Glomerular visceral epithelial cell (primary cell): ENCODE measurements around the gene OXER1.
"Not testable (repeated sequence)": the region's sequence is repeated elsewhere in the genome, so short reads cannot be mapped to it uniquely, and the experiment has no call there.

Experiments used
- DNase-seq: peaks from one replicate; pipeline ENCODE4 v3.0.0-alpha.2; 2016; ENCODE audit errors: extremely low spot score

The OXER1 gene

DNA sequence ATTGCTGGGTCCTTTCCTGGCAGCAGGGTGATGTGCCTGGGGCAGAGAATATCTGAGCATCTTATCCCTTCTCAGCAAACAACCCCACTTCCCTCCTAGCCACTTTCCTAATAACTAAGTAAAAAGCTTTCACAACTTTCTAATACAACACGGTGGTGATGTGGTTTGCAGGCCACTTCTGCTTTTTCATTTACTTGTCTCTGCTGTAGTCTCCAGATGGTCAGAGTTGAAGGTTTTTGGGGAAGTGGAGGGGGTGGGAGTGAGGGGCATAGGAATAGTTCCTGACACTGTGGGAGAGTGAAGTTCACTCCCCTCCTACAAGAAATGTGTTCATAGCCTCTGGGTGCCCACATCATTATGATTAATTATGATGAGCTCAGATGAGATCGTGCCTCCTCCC, 11.6 kb downstream of the OXER1 start:
- no peak for DNase-seq

DNA sequence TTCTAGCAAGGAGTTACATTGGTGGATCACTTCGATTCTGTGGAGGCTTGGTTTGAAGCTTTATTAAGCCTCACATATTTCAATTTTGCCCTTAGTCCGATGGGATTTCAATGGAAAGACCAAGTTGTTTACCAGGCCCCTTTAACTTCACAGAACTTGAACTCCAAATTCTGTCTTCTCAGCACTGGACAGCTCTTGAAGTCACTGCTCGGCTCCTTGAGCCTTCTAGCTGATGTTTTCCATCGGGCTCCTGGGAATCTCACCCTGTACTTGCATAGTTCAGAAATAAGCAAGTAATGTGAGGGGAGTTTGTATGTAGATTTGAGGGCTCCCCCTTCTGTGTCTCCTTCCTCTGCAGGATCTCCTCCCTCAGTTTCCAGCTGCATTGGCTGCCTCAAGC, 15.1 kb downstream of the OXER1 start:
- no peak for DNase-seq

DNA sequence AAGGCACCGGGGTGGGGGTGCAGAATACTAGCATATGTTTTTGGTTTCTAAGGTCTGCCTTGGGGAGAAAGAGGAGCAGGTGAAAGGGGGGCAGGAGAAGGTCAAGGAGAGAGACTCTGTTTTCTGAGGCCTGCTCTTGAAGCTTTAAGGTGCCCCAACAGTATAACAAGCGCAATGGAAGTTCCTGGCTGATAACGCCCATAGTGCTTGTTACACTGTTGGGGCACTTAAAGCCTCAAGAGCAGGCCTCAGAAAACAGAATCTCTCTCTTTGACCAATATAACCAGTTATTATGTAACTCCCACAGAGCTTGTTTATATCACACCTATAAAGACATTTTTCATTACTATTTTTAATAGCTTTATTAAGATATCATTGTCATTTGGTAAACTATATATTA, 16.5 kb downstream of the OXER1 start:
- no peak for DNase-seq

DNA sequence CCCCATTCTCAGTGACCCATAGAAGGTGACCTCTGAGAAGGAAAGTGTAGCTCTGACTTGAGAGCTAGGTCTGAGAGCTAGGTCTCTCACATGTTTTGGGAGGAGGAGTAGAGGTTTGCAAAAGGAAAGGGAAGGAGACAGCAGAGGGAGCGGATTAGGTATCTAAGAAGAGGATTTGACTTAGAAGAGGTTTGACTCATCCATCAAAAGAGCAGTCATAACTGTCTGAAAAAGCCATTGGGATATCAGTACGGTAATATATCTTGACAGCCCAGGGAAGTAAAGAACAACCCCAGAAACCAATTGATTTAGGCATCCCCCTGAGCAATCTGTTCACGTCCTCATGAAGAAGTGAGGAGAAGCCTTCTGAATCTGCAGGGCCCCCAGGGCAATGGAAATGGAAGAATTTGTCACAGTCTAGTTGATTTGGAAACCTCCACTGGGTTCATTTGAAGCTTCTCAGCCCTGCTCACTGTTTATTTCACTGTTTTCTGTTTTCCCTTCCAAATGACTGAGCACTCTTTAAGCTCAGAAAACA, 19.3 kb downstream of the OXER1 start:
- no peak for DNase-seq

DNA sequence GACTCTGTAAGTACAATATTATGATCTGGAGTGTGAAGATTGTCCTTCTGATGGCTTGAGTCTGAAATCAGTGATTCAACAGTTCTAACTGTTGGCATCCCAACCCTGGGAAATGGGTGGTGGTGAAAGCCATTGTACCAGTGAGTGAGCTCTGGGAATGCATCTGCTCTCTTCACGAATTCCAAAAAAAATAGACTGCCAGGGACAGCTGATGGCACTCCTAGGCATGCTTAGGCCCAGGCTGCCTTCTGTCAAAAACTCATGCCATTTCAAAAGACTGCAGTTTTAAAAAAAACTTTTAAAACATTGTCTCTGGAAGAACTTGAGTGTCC, 20.3 kb downstream of the OXER1 start:
- DNase-seq: no peak

DNA sequence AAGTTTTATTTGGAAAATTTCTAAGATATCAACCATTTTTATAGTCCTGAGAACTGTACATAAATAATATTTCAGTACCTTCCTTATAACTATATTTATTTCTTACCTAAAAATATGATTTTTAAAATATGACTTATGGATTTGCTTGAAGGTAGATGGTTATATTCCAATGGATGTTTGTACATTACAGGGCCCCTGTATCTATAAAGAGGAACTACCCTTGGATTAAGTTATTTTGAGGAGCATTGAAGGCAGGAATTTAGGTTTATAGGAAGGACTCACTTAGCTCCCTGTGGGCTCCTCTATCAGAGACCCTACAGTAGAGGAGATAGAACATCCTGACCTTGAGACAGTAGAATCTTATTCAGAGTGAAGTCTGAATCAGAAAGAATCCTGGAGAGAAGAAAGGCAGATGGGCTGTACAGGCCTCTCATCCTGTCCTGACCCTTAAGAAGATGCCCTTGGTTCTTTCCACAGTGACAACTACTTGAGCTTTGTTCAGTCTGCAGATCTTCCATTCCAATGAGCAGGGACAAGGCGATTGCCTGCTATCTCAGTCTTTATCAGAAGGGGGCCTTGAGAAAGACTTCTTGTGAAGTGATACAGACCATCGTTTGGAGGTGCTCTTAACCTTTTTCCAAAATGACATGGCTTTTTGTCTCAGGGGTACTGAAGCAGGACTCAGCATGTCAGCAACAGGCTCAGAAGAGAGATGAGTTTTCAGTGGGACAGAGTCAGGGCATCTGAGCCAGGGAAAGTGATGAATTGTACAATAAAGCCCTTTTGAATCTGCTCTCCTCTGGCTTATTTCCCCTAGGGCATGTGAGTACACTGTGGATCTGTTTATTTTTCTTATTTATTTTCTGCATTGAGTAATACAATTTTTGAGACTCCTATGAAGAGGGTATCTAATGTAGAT, 20.9 kb downstream of the OXER1 start:
- DNase-seq: no peak

DNA sequence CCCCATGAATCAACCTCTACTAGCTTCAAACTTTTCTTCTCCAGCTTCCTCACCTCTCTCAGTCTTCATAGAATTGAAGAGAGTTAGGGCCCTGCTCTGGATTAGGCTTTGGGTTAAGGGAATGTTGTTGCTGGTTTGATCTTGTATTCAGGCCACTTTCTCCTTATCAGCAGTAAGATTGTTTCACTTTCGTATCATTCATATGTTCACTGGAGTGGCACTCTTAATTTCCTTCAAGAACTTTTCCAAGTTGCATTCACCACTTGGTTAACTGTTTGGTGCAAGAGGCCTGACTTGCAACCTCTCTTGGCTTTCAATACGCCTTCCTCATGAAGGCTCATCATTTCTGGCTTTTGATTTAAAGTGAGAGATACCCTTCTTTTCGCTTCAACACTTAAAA, 22.8 kb downstream of the OXER1 start:
- no peak for DNase-seq

DNA sequence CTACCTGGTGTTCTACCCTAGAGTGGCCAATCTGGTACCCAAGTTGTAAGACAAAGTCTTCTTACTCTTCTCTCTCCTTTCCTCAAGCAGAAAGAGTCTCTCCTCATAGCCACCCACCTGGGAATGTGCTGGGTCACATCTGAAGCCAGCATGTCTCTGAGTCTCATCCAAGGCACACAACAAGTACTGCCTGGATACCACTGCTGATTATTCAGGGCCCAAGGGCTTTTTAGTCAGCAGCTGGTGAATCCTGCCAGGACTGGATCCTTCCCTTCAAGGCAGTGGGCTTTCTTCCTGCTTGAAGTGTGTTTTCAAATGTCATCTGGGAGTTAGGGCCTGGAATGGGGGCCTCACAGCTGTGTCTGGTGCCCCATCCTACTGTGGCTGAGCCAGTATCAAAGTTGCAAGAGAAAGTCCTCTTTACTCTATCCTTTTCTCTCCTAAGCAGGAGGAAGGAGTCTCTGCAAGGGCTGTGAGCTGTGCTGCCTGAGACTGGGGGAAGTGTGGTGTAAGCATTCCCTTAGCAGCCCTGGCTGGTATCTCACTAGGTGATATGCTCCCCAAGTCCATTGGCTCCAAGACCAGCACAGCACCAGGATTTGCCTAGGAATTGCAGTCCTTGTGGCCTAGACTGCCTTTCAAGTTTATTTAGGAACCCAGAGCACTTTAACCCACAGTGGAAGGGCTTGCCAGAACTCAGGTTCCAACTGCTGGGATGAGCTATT, 27.2 kb downstream of the OXER1 start:
- DNase-seq: no peak

DNA sequence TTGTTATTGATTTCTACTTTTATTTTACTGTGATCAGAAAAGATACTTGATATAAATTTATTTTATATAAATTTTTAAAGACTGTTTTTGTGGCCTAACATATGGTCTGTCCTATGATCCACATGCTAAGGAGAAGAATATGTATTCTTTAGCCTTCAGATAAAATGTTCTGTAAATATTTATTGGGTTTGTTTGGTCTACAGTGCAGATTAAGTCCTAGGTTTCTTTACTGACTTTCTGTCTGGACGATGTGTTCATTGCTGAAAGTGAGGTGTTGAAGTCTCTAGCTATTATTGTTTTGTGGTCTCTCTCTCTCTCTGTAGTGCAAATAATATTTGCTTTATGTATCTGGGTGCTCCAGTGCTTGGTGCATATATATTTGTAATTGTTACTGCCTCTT, 30.1 kb downstream of the OXER1 start:
- no peak for DNase-seq

DNA sequence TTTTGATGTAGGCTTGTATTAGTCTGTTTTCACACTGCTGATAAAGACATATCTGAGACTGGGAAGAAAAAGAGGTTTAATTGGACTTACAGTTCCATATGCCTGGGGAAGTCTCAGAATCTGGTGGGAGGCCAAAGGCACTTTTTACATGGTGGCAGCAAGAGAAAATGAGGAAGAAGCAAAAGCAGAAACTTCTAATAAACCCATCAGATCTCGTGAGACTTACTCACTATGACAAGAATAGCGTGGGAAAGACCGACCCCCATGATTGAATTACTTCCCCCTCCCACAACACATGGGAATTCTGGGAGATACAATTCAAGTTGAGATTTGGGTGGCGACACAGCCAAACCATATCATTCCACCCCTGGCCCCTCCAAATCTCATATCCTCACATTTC, 32.6 kb downstream of the OXER1 start:
- DNase-seq: not testable (repeated sequence)

DNA sequence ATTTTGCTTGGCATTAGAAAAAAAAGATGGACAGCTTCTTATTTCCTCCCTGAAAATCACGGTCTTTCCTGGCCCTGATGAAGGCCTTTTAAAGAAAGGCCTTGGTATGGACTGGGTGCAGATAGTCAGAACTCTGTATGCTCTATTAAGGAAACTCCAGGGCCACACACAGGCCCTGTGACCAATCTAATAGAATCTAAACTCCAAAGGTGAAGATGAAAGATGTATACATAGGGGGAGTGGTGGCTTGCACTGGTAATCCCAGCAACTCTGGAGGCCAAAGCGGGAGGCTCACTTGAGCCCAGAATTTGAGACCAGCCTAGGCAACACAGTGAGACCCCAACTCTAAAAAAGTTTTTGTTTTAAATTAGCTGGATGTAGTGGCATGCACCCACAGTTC, 37.3 kb downstream of the OXER1 start:
- no peak for DNase-seq

DNA sequence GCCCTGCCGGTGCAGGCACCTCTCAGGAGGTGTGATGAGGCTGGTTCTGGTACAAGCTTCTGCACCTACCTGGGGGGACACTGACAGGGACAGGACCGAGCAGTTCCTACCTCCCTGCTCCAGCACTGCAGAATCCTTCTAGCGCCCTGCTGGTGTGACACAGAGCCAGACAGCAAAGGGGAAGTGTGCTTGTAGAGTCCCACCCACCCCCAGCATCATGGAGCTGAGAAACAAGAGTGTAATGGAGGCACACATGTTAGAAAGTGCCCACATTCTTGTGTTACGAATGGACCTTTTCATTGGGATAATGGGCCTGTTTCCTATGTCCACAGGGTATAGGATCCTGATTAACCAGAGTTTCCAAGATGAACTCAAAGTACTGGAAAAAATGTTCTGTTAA, 38.3 kb downstream of the OXER1 start:
- no peak for DNase-seq

DNA sequence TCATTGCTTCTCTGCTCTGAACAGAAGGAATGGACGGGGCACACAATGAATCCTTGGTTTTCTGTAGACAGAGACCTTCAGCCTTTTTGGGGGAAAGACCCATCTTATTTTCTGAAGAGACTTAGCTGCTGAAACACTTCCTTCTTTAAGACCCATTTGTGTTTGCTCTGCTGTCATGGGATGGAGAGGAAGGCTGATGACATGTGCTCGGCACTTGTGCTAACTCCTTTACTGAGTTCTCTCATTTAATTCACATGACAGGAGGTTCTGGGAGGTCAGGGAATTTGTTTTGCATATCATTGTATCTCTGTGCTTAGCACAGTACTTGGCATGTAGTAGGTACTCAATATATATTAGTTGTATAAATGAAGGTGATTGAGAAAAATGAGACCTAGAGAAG, 39.0 kb downstream of the OXER1 start:
- no peak for DNase-seq

DNA sequence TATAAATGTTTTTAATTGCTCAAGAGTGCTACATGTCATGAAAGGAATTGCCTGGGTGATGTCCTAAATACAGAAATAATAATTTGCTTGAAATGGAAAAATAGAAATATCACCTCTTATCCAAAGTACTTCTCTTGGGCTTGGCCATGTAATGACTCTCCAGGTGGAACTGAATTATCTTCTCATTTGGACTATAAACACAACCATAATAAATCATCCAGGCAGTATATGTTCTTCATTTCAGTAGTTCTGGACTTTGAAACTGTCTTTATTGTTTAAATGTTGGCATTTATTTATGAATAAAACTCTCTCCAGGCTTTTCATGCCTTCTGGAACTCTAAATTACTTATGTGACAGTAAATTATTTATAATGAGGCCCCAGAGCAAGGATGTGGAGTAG, 40.5 kb downstream of the OXER1 start:
- no peak for DNase-seq

DNA sequence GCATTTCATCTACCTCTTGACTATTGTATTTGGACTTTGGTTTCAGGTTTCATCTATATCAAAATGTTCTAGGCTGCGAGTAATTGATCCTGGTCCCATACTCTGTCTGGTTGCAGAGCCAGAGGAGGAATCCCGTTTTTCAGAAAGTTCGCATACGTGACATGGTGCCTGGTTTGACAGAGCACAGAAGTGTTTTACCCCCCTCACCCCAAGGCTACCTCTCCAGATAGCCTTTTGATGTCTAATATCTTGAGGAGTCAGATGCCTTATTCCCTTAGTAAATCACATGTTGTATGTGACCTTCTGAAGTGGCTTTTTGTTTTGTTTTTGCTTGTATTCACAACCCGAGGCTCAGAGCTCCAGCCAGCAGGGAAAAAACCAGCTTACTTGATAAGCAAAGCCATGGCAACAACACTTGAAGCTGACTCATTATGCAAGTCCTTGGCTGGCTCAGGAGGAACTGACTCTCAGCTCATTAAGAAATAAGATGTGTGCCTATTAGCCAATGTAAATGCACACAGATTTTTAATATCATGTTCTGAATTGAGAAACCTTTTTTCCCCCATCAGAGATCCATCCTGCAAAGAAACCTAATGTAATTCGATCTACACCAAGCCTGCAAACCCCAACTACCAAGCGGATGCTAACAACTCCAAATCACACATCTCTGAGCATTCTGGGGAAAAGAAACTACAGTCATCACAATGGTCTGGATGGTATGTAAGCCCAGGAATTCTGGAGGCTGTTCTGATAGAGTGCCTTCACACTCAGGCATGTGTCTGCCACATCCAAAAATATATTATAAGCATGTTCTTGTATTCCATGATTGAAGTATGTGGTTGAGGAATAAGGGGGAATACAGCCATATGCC, 41.4 kb downstream of the OXER1 start:
- peak; percentile 28 for DNase-seq

DNA sequence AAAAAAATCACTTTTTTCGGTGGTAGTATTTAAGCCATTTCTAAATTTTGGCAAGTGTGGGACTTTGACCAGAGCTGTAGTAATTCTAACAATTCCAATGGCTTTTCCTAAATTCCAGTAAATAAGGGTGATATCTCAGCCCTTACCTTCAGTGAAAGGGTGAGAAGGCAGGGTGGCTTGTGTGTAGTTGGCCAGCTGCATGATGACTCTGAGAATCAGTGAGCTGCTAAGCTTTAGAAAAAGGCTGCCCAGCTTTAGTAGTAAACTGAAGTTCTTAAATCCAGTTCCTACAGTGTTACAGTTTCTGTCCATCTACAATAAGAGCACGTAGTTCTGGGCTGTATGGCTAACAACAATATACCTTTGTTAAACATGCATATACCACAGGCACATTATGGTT, 42.0 kb downstream of the OXER1 start:
- no peak for DNase-seq

DNA sequence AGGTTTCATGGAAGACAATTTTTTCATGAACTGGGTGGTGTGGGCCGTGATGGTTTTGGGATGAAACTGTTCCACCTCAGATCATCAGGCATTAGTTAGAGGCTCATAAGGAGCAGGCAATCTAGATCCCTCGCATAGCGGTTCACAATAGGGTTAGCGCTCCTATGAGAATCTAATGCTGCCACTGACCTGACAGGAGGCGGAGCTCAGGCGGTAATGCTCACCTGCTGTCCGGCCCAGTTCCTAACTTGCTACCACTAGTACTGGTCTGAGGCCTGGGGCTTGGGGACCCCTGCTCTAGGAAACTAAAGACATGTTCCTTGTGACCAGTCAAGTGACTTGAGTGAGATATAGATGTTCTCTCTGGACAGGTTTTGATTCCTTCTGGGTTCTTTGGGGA, 49.2 kb downstream of the OXER1 start:
- no peak for DNase-seq

DNA sequence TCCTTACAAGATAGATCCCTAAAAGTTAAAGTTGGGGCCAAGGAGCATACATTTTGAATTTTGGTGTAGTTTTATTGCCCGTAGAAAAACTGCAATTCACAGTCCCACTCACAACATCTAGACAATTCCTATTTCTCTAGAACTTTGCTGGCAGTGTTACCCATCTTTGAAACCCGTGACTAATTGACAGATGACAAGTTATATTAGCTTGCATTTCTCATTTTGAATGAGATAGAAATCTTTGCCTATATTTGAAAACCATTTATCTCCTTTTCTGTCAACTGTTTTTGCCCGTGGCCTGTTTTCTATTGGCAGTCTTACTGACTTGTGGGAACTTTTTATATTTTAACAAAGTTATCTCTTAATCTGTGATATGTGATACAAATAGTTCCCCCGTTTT, 50.0 kb downstream of the OXER1 start:
- DNase-seq: no peak

DNA sequence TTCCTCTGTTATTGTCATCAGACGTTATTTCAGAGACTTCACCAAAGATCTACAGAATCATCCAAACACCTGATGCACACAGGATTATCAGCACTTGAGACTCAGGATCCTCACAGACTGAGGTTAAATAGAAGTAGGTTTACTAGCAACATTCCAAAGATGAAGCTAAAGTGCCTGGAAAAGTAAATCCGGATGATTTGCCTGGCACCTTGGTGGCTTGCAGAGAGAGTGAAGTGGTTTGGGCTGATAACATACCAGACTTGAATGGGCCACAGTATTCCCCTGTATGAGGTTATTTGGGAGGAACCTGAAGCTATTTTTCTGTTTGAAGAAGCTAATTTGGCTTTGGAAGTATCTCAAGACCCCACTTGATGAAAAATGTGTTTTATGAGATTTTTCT, 51.0 kb downstream of the OXER1 start:
- no peak for DNase-seq
